Measurements from ENCODE around the gene DYRK1B.
"Not testable (repeated sequence)": the region's sequence is repeated elsewhere in the genome, so short reads cannot be mapped to it uniquely, and the experiment has no call there.

DYRK1B gene

DNA sequence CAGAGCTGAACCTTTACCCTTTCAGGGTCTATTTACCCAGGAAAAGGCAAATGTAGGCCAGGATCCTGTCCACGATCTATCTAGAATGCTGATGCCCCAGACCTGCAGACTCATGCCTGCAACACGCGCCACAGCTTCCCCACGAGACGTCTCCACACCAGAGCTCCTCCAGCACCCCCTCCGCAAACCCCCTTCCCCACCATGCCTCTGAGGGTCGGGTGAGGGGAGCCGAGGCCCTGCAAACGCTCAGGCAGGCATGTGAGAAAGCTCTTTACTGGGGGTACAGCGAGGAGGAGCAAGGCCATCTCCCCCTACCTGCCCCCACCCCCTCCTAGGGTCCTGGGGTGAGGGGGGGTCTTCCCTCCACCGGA, 8.9 kb downstream of the DYRK1B start:
- no peak for FAIRE-seq
- no peak for DNase-seq (ENCODE audit: insufficient read length, low spot score)
- TF ChIP-seq POLR2AphosphoS5 (IDR thresholded peaks at IDR 0.05; ENCODE audit: low read depth, low read length): no peak
- TF ChIP-seq PAX5 (IDR thresholded peaks at IDR 0.05; ENCODE audit: insufficient read depth, low read length, severe bottlenecking): no peak
- TF ChIP-seq POLR2A (IDR thresholded peaks at IDR 0.05; ENCODE audit: low read depth, low read length): no peak
- TF ChIP-seq TAF1 (IDR thresholded peaks at IDR 0.05; ENCODE audit: low read depth, low read length): no peak
- TF ChIP-seq SPI1 (IDR thresholded peaks at IDR 0.05; ENCODE audit: low read depth, low read length): no peak

DNA sequence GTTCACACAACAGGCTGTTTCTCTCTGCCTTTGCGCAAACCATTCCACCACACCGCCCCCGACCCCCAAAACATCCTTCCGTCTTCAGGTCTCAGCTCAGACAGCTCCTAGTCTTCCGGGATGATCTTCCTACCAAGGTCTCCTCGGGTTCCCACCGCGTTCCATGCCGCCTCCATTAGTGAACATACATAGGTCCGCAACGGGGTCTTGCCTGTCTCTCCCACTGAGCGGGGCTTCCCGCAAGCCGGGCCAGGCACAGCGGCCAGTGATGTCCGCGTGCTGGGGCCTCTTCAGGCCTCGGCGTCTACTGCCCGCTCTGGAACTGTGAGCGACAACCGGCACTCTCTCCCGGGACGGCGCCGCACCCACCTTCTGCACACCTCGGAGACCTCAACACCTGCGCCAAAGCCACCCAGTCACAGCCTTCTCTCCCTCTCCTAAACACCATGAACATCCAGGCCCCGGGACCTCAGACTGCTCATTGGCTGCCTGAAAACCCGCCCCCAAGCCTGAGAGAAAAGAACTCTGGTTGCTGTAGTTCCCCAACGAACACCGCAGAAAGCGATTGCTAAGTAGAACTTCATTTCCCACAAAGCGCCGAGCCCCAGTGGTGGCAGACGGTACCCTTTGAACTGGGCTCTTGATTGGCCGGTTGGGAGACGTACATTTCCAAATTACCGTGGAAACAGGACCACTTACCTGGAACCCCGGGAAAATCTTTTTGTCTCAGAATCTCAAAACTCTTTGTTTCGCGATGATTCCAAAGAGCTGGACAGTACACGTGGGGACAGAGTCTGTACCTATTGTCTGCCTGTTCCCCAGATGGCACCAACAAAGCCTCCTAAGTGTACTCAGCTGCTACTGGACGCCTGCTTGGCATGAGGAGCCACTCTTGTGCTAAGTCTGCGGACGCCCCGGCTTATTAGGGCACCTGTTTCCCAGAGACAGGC, 9.5 kb downstream of the DYRK1B start:
- FAIRE-seq (peak; percentile 93), DNase-seq (ENCODE audit: insufficient read length, low spot score) (peak; percentile 90)
- TF ChIP-seq POU2F2 (IDR thresholded peaks at IDR 0.05; ENCODE audit: low read depth, low read length) (no peak), PAX5 (IDR thresholded peaks at IDR 0.05; ENCODE audit: insufficient read depth, low read length, severe bottlenecking) (no peak), POLR2AphosphoS5 (IDR thresholded peaks at IDR 0.05; ENCODE audit: low read depth, low read length) (0 out of 2 replicates have a peak, but pooled peaks have one; percentile 48)

DNA sequence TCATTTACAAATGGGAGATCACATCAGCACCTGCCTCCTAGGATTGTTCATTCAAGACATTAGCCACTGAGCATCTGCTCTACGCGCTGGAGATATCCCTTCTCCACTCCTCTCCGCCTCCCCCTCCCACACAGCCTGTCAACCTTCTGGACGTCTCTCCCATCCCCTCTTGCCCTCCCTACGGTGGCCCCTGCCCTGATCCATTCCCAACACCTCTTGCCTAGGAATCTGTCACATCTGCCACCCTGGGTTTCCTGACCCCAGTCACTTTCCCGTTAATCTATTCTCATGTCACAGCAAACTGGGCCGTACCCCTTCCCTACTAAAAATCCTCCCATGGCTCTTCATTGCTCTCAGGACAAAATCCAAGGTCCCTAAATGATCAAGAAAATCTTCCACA, 10.3 kb downstream of the DYRK1B start:
- FAIRE-seq (peak; percentile 45), DNase-seq (ENCODE audit: insufficient read length, low spot score) (no peak)
- no peak for TF ChIP-seq PAX5 (IDR thresholded peaks at IDR 0.05; ENCODE audit: insufficient read depth, low read length, severe bottlenecking)
- TF ChIP-seq POU2F2 (IDR thresholded peaks at IDR 0.05; ENCODE audit: low read depth, low read length): no peak
- TF ChIP-seq SPI1 (IDR thresholded peaks at IDR 0.05; ENCODE audit: low read depth, low read length): no peak
- no peak for TF ChIP-seq POLR2AphosphoS5 (IDR thresholded peaks at IDR 0.05; ENCODE audit: low read depth, low read length)

DNA sequence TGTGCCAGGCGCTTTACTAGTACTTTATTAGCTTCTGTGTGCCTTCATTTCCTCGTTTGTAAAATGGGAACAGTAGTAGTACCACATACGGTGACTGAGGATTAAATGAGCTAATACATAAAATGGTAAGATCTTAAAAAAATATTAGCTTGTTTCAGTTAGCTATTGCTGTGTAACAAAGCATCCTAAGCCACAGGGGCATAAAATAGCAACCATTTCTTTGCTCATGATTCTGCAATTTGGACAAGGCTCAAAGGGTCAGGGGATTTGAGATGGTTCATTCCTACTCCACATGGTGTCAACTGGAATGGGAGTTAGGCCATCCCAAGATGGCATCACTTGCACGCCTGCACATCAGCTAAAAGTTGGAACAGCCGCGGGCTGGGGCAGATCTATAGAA, 13.3 kb downstream of the DYRK1B start:
- FAIRE-seq (no peak), DNase-seq (ENCODE audit: insufficient read length, low spot score) (no peak)
- TF ChIP-seq POLR2AphosphoS5 (IDR thresholded peaks at IDR 0.05; ENCODE audit: low read depth, low read length) (no peak), TAF1 (IDR thresholded peaks at IDR 0.05; ENCODE audit: low read depth, low read length) (no peak), POLR2A (IDR thresholded peaks at IDR 0.05; ENCODE audit: low read depth, low read length) (no peak)

DNA sequence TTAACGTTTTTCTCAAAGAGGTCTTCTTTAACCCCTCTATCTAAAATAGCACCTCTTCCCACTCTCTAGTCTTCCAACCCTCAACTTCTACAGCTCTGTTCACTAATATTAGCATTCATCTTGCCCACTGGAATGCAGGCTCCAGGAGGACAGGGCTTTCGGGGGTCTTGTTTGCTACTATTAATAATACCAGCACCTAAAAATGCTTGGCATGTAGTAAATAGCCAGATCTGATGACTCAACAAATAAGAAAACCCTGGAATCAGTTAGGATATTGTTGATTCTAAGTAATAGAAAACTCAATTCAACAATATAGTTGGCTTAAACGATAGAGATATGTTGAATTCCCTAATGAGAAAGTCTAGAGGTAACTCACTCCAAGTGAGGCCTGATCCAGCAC, 14.2 kb downstream of the DYRK1B start:
- TF ChIP-seq PAX5 (IDR thresholded peaks at IDR 0.05; ENCODE audit: insufficient read depth, low read length, severe bottlenecking) (no peak), POLR2AphosphoS5 (IDR thresholded peaks at IDR 0.05; ENCODE audit: low read depth, low read length) (no peak), TAF1 (IDR thresholded peaks at IDR 0.05; ENCODE audit: low read depth, low read length) (no peak), POLR2A (IDR thresholded peaks at IDR 0.05; ENCODE audit: low read depth, low read length) (no peak), SPI1 (IDR thresholded peaks at IDR 0.05; ENCODE audit: low read depth, low read length) (no peak), POU2F2 (IDR thresholded peaks at IDR 0.05; ENCODE audit: low read depth, low read length) (no peak)
- FAIRE-seq: no peak
- DNase-seq (ENCODE audit: insufficient read length, low spot score): no peak

DNA sequence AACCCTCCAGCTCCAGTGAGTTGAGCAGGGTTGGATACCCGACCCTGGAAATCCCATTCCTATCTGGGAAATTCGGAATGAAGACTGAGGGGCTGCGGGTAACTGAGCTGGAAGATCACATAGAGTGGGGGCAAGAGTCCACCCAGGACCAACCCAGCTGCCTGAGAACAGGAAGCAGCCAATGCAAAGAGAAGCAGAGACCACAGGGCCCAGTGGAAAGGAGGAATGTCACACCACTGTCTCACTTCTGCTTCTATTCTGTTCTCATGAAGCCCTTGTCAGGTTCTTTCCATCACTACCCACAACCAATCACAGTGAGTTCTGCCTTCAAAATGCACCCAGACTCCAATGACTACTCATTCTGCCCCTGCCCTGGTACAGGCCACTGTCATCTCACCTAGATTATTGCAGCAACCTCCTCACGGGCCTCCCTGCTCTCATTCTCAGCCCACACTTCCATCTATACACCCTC, 15.3 kb downstream of the DYRK1B start:
- DNase-seq (ENCODE audit: insufficient read length, low spot score) (peak; percentile 46), FAIRE-seq (peak; percentile 82)
- TF ChIP-seq SPI1 (IDR thresholded peaks at IDR 0.05; ENCODE audit: low read depth, low read length) (peak; percentile 93), TAF1 (IDR thresholded peaks at IDR 0.05; ENCODE audit: low read depth, low read length) (no peak)

DNA sequence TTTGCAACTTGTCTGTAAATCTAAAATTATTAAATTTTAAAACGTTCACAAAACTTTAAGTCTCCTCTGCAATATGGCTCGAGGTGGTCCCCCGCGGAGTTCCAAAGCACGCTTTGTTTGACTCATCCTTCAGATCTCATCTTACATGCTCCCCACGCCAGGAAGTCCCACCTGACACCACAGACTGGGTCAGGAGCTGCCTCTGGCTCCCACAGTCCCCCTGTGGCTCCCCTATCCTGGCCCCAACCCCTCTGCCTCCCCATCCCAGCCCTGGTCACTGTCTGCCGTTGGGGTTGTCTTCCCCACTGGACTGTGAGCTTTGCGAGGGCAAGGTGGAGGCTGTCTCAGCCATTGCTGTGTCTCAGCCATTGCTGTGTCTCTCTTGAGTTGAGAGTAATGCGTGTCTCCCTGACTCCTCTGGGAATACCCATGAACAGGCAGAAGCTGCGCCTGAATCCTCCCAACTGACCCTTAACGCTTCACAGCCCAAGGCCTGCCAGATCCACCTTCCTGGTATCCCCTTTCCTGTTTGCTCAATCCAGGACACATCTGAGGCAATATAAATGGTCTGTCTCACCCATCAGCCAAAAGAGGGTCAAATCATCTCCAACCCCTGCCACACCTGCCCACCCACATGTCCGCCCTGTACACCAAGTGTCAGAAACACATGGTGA, 15.9 kb downstream of the DYRK1B start:
- DNase-seq (ENCODE audit: insufficient read length, low spot score) (no peak), FAIRE-seq (peak; percentile 48)
- TF ChIP-seq PAX5 (IDR thresholded peaks at IDR 0.05; ENCODE audit: insufficient read depth, low read length, severe bottlenecking) (no peak), POLR2AphosphoS5 (IDR thresholded peaks at IDR 0.05; ENCODE audit: low read depth, low read length) (no peak), POU2F2 (IDR thresholded peaks at IDR 0.05; ENCODE audit: low read depth, low read length) (no peak), SPI1 (IDR thresholded peaks at IDR 0.05; ENCODE audit: low read depth, low read length) (no peak), TAF1 (IDR thresholded peaks at IDR 0.05; ENCODE audit: low read depth, low read length) (no peak), POLR2A (IDR thresholded peaks at IDR 0.05; ENCODE audit: low read depth, low read length) (no peak)

DNA sequence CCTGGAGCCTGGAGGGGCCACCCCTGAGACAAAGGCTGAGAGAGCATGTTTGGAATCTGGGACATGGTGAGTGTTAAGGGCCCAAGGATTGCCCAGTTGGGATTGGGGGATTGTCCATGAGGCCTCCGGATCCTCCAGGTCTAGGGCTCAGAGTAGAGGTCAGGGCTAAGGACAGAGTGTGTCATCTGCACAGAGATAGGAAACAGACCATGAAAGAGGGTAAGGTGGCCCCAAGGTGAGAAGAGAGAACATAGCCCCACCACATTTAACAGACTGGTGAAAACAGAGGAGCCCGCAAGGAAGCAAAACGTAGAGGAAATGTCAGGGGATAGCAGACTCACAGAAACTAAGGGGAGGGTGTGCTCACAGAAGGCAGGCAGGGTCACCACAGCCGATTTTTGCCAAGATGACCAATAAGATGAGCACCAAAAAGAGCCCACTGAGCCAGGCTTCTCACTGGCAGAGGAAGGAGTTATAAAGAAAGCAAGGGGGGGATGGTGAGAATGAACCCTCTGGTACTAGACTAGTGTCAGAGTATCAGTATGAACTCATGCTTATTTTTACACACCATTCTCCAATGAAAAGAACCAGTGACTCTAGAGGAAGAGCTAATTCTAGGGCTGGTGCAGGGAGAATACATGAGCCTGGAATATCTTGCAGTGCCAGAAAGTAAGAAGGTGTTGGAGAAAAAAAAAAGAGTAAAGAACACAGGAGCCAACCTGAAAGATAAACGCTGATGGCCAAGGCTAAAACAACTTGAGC, 17.5 kb downstream of the DYRK1B start:
- FAIRE-seq: no peak
- TF ChIP-seq POLR2A (IDR thresholded peaks at IDR 0.05; ENCODE audit: low read depth, low read length): no peak
- TF ChIP-seq POU2F2 (IDR thresholded peaks at IDR 0.05; ENCODE audit: low read depth, low read length): no peak
- no peak for TF ChIP-seq POLR2AphosphoS5 (IDR thresholded peaks at IDR 0.05; ENCODE audit: low read depth, low read length)
- no peak for TF ChIP-seq TAF1 (IDR thresholded peaks at IDR 0.05; ENCODE audit: low read depth, low read length)
- TF ChIP-seq SPI1 (IDR thresholded peaks at IDR 0.05; ENCODE audit: low read depth, low read length): no peak
- TF ChIP-seq PAX5 (IDR thresholded peaks at IDR 0.05; ENCODE audit: insufficient read depth, low read length, severe bottlenecking): no peak
- no peak for DNase-seq (ENCODE audit: insufficient read length, low spot score)

DNA sequence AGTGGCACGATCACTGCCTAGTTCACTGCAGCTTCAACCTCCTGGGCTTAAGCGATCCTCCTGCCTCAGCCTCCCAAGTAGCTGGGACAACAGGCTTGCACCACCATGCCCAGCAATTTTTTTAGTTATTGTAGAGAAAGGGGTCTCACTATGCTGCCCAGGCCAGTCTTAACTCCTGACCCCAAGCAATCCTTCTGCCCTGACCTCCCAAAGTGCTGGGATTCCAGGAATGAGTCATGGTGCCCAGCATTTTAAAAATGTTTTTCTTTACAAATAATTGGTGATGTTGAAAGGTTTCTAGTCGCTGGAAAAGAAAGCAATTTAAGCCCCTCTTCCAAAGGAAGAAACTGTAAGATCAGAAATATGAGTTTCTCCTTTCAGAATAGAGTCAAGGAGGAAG, 19.4 kb downstream of the DYRK1B start:
- DNase-seq (ENCODE audit: insufficient read length, low spot score) (no peak), FAIRE-seq (no peak)
- TF ChIP-seq POLR2A (IDR thresholded peaks at IDR 0.05; ENCODE audit: low read depth, low read length): no peak

DNA sequence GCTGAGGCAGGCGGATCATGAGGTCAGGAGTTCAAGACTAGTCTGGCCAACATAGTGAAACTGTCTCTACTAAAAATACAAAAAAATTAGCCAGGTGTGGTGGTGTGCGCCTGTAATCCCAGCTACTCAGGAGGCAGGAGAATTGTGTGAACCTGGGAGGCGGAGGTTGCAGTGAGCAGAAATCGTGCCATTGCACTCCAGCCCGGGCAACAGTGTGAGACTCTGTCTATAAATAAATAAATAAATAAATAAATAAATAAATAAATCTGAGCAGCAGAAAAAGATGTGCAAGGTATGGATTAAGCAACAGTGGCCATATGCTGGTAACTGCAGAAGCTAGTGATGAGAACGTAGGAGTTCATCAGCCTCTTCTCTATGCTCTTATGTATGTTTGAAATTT, 19.9 kb downstream of the DYRK1B start:
- DNase-seq (ENCODE audit: insufficient read length, low spot score); FAIRE-seq: not testable (repeated sequence)
